Measurements from ENCODE around the gene GUSB.

DNA sequence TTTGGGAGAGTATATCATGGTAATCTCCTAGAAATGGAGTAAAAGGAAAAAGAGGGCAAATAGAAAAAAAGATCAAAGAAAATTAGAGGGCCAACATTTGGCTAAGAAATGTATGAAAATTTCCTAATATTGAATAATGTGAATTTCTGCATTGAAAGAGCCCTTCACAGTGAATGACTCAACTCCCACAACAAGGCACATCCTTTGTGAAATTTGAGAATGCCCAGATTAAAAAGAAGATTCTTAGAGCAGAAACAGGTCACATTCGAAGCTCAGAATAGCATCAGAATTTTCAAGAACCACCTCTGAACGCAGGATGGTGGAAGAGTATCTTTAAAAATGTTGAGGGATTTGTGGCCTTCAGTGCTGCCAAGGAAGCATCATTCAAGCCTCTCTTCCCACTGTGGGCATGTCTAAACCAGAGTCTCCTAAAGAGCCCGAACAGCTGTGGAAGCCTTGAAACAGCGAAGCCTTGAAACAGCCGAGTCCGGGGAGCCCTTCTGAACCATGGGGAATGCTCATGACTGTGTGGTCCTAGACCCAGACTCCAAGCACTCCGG is 43.6 kb downstream of the GUSB start:
- TF ChIP-seq, protein P1, sequence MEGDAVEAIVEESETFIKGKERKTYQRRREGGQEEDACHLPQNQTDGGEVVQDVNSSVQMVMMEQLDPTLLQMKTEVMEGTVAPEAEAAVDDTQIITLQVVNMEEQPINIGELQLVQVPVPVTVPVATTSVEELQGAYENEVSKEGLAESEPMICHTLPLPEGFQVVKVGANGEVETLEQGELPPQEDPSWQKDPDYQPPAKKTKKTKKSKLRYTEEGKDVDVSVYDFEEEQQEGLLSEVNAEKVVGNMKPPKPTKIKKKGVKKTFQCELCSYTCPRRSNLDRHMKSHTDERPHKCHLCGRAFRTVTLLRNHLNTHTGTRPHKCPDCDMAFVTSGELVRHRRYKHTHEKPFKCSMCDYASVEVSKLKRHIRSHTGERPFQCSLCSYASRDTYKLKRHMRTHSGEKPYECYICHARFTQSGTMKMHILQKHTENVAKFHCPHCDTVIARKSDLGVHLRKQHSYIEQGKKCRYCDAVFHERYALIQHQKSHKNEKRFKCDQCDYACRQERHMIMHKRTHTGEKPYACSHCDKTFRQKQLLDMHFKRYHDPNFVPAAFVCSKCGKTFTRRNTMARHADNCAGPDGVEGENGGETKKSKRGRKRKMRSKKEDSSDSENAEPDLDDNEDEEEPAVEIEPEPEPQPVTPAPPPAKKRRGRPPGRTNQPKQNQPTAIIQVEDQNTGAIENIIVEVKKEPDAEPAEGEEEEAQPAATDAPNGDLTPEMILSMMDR (conservative IDR thresholded peaks at IDR 0.05; ENCODE audit: low read depth, low read length) = no peak
- TF ChIP-seq EZH2 (IDR thresholded peaks at IDR 0.05; ENCODE audit: borderline replicate concordance, low read depth, low read length, poor library complexity, severe bottlenecking) = no peak

Measured in A673 (cell line).